ENCODE measurements around the gene DSC1.

DNA sequence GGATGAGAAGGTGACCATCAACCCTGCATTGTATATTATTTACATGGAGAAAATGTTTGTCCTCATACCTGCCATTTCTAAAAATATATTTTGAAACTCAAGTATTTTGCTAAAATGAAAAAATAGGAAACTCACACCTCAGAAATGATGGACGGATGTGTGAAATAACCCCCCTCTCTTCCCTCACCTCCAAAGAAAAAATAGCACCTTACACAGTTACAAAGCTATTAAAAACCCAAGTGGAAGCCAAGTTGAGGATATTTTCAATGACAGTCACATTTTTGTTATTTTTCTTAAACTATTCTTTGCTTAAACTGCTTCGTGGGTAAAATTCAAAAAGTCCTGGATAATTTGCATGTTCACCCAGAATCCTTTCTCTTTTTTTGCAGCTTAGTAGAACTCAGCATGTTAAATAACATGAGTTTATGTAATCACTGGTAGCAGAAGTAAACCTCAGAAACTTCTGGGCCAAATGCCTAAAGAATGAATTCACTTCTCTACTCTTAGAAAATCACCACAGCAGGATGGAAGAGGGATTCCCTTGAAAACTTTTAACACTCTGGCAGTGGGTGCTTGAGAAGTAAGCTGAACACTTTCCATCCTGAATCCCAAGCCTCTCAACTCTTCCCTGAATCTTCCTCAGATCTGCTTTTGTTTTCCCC, 768 bp downstream of the DSC1 start:
- TF ChIP-seq TRIM24 (CRISPR knock-in tag; IDR thresholded peaks at IDR 0.05) (no peak), TCF12 (IDR thresholded peaks at IDR 0.05) (no peak), TCF12 (CRISPR knock-in tag; IDR thresholded peaks at IDR 0.05) (no peak), AHR (CRISPR knock-in tag; IDR thresholded peaks at IDR 0.05) (no peak), JUND (CRISPR knock-in tag; IDR thresholded peaks at IDR 0.05) (no peak), NFYB (CRISPR knock-in tag; IDR thresholded peaks at IDR 0.05) (no peak), RBAK (CRISPR knock-in tag; IDR thresholded peaks at IDR 0.05) (no peak), ZNF33B (CRISPR knock-in tag; IDR thresholded peaks at IDR 0.05) (no peak), ZNF136 (CRISPR knock-in tag; IDR thresholded peaks at IDR 0.05; ENCODE audit: low read depth) (no peak), SUZ12 (IDR thresholded peaks at IDR 0.05; ENCODE audit: low read depth, low read length) (no peak)
- TF ChIP-seq, protein P1, sequence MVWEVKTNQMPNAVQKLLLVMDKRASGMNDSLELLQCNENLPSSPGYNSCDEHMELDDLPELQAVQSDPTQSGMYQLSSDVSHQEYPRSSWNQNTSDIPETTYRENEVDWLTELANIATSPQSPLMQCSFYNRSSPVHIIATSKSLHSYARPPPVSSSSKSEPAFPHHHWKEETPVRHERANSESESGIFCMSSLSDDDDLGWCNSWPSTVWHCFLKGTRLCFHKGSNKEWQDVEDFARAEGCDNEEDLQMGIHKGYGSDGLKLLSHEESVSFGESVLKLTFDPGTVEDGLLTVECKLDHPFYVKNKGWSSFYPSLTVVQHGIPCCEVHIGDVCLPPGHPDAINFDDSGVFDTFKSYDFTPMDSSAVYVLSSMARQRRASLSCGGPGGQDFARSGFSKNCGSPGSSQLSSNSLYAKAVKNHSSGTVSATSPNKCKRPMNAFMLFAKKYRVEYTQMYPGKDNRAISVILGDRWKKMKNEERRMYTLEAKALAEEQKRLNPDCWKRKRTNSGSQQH (CRISPR knock-in tag; IDR thresholded peaks at IDR 0.05; ENCODE audit: low read depth), result no peak
- TF ChIP-seq, protein P2, sequence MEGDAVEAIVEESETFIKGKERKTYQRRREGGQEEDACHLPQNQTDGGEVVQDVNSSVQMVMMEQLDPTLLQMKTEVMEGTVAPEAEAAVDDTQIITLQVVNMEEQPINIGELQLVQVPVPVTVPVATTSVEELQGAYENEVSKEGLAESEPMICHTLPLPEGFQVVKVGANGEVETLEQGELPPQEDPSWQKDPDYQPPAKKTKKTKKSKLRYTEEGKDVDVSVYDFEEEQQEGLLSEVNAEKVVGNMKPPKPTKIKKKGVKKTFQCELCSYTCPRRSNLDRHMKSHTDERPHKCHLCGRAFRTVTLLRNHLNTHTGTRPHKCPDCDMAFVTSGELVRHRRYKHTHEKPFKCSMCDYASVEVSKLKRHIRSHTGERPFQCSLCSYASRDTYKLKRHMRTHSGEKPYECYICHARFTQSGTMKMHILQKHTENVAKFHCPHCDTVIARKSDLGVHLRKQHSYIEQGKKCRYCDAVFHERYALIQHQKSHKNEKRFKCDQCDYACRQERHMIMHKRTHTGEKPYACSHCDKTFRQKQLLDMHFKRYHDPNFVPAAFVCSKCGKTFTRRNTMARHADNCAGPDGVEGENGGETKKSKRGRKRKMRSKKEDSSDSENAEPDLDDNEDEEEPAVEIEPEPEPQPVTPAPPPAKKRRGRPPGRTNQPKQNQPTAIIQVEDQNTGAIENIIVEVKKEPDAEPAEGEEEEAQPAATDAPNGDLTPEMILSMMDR (CRISPR knock-in tag; IDR thresholded peaks at IDR 0.05), result no peak

Measured in HepG2 (cell line).